Stimulated activated CD8-positive, alpha-beta memory T cell treated with anti-CD3 and anti-CD28 coated beads, Interleukin-15, amount 100 ng/mL, for 48 hours (primary cell): ENCODE results near the gene MAML2.

Source experiments
- DNase-seq, 2 donors: peaks; one replicate each; pipeline ENCODE4 v3.0.0-alpha.2; 2020; ENCODE audit warnings: low read depth in 2 of 2

The MAML2 gene

DNA sequence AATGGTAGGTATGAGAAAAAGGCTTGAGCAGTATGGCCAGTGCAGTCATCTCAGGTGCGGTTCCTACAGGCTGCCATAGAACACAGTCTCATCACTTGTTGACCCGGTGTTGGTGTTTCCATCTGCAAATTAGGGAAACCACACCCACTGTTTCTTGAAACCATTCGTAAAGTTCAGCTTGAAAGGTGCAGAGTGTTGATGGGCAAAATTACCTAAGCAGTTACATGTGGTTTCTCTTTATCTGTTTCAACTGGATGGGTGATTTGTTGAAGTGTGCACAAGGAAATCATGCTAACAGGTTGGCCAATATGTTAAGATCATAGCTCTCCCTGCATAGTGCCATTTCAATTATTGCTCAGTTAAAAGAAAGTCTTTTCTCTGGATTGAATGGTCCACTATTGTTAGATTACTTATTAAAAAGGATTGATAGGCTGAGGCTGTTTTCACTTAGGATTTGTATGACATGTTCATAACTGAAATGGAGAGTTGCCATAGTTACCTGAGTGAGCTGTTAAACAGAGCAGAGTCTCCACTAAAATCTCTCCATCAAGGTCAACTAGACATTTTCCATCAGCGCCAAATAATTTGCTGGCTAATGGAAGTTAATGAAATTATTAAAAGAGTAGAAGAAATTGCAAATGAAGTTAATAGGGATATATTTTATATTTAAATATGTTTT, 215.9 kb downstream of the MAML2 start:
- no peak for DNase-seq

DNA sequence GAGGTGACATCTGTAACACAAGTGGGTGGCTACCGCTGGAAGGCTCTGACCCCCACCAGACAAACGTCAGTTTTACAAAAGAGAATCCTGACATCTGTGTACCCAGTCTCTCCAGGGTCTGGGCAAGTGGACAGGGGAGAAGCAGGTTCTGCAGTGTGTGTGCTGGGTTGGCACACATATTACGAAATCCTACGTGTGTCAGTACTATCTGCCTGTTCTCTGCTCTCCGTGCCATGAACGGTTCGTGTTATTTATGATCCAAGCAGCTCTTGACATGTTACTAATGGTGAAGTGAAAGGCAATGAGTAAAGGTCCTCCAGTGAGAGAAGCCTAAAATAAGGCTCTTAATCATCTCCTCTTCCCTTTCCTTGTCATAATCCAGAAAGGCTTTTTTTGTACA, 217.6 kb downstream of the MAML2 start:
- DNase-seq: no peak

DNA sequence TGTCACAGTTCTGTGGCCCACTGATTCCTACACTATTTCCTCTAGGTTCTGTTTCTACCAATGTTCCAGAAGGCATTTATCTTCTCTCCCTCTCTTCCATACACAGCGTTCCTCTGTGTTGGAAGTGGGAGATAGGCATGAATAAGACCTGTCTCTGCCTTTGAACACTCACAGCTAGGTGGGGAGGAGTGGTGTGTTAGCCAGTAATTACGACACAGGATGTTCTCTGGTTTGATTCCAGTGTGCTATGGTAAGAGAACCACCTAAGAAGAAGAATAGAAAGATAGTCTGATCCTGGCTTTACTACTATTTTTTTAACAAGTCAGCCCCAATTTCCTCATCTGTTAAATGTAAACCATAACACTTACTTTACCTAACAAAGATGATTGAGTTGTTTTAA, 218.8 kb downstream of the MAML2 start:
- no peak for DNase-seq

DNA sequence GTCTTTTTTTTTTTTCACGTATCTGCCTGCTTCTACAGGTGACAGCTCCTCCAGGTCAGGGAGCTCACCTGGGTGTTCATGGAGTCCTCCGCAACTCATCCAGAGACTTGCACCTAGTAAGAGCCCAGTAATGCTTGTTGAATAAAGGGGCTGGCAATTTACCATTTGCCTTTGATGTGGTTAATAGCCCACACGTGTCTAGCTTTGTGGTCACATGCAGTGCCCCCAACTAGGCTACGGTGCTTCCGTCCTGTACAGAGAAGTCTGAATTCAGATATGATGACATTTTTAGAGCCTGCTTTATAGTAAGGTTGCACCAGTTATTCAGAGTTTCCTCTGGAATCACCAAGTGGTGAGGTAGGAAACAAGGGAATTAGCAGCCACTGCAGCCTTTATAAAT, 219.7 kb downstream of the MAML2 start:
- no peak for DNase-seq

DNA sequence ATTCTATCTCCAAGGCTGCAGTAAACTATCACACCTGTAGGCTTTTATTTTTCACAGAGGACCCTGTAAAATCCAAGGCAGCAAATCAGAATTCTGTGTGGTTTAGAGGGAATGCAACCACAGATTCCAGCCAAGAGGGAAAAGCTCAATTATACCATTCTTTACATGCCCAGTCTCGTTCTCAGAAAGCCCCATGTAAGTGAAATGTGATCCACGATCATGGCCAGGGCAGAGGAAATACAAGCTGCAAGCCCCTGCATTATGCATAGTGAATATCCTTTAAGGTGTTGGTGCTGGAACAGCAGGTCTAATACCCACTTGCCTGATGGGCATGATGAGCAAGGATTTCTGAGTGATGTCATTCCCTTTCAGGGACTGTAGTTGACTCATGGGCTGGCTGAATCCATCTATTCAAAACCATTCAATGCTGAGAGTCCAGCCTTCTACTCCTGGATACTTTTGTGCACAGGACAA, 220.4 kb downstream of the MAML2 start:
- DNase-seq: no peak

DNA sequence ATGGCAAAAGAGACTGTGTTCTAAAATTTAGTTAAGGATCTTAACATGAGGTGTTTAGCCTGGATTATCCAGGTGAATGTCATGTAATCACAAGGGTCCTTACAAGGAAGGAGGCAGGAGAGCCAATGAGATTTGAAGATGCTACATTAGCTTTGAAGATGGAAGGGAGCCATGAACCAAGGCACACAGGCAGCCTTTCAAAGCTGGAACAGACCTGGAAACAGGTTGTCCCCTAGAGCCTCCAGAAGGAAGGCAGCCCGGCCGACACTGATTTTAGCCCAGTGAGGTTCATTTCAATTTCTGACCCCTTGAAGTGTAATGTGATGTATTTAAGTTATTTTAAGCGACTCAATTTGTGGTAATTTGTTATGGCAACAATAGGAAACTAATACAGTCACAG, 223.8 kb downstream of the MAML2 start:
- no peak for DNase-seq

DNA sequence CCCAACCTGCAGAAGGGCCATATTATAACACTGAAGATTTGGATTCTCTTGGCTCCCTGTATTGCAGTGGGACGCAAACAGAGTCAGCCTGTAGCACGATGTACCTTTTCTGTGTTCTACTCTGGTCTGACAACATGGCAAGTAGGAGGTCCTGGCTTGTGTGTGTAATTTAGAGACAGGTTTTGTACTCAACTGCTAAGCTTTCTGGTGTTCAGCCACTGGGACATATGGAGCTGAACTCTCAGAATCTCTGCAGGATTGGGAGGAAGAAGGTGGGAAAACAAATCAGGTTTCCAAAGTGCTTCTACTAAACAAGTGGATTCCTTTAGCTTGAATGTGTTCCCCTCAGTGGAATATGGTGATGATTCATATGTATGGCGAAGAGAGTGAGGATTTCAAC, 226.6 kb downstream of the MAML2 start:
- no peak for DNase-seq

DNA sequence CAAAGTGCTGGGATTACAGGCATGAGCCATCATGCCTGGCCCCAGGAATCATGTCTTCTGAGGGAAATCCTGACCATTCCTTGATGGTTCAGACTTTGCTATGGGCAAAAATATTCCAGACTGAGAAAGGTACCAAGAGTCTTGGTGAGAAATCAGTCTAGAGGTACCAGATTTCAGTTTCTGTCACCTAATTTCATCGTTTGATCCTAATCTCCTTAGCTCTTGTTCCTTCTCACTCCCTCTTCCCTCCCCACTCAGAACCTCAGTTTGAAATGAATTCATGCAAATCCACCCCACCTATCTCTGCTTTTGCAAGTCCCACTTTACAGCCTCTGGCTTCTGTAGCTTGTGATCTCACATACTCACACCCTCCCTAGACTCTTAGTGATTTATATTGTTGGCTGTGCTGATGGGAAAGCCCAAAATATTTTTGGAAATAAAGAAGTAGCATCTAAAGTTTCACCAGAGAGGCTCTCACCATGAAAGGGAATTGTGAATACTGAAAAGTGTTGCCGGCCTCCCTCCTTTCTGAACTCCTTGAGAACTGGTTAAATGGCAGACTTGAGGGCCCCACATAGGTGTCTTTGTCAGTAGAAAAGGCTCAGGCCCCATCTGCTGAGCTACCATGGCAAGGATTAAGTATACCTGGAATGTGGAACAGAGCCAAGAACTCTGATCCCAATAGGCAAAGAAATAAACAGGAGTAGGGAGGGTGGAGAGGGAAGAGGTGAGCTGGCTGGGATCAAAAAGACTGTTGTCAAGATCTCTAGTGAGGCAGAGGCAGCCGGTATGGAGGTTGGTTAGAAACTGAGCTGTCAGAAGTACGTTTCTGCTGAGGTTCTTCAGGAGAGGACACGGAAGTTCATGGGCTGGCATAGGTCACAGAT, 228.6 kb downstream of the MAML2 start:
- DNase-seq: no peak

DNA sequence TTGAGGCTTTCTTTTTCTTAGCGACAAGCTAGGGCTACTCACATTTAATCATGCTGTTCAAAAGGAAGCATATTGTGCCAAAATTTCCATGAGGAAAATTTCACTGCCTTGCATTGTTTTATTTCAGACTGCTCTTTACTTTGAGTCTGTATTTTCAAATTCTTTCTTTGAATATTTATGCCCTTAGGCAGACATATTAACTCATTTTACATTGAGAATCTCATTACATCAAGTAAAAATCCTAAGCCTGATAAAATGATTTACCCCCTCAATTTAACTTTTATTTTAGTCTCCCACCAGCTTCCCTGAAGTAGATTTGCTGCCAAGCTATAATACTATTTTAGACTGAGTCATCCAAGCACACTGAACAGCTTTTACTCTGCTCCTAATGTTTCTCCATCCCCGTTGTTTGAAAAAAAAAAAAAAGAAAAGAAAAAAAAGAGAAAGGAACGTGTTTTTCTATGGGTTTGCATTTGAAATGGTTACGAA, 229.8 kb downstream of the MAML2 start:
- no peak for DNase-seq

DNA sequence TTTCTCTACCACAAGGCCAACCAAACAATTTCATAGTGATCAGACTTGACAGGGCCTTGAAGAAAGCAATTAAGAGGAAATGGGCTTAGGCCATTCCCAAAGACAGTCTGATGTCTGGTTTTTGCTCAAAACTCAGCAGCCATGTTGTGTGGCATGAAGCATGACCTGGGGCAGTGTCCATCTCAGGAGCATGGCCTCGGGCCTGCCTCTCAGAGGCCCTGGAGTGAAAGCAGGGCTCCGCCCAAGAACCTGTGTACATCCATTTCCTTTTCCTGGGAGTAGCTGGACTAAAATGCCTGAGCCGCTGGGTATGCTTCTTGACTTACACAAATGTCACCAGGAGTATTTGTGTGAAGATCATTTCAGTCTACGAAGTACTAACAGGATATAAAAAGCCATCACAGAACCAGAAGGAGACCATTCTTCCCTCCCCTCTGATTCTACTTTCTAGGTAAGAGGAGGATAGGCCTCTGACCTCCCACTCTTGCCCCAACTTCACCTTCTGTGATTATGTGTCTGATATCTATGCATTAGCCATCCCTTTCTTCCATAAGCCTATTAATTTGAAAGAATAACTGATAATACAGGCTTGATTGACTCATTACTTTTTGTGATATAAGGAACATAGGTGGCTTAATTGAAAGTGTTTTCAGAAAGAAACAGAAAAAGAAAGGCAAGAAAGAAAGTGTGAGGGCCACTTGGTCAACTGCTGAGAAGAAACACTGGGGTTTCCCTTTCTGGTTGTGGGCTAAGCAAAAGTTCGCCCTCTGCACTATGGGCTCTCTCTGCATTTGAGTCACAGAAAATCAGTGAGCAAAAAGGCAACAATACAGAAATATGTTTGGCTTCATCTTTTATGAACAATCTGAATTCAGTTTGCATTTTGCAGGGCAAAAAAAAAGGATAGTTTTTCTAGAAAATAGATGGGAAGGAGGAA, 230.5 kb downstream of the MAML2 start:
- DNase-seq: peak; percentile 24 to 26

DNA sequence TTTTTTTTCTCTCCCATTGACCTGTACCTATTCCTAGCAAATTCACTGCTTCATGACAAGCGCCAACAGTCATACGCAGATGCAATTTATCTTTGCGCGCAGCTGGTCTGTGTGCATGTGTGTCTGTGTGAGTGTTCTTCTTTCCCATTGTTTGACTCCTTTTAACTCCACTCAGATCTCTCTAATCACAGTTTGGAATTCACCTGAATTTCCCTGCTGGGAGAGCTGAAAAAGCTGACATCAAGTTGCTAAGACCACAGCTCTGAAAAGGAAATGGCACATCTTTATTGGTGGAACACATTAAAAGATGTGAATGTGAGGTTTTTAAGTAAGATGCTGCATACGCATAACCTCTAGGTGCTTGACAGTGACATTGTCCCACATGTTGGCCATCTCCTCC, 231.7 kb downstream of the MAML2 start:
- no peak for DNase-seq

DNA sequence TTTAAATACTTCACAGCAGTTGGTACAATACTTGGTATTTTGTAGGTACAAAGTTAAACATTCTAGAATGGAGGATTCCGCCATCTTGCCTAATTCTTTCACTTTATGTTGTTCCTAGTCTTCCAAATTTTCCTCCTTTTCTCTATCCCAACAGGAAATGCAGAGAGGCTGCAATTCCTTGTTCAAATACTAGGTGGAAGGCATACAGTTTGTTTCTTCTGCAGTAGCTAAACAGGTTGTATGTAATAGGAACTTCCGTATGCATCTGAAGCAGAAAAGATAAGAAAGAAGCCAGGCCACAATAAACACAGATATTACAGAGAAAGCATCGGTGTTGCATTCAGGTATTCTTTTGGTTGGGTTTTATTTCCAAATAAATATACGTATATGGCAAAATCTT, 232.7 kb downstream of the MAML2 start:
- DNase-seq: no peak

DNA sequence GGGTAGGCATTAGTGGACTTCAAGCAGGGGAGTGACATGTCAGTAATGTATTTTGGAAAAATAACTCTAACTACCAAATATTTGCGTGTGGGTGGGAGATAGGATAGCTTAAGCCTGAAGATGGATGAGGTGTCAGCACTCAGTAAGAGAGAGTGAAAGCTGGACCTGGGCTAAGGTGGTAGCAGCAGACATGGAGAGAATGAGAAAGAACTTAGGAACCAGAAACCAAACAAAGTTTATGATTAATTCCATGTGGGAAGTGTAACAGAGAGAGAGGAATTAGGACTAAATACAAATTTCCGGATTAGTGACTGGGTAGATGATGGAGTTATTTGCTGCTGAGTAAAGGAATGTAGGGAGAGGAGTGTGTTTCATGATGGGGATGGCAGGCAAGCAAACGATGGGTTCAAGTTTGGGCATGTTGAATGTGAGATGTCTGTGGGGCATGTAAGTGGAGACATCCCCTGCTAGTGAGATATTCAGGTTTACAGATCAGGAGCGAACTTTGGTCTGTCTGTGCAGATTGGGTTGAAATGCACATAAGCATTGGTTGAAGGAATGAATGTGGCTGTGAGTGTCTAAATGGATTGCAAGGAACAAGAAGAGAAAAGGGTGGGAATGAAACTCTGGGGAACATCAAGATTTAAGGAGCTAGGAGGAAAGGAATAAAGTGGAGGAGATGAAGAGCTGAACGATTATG, 233.5 kb downstream of the MAML2 start:
- DNase-seq: no peak

DNA sequence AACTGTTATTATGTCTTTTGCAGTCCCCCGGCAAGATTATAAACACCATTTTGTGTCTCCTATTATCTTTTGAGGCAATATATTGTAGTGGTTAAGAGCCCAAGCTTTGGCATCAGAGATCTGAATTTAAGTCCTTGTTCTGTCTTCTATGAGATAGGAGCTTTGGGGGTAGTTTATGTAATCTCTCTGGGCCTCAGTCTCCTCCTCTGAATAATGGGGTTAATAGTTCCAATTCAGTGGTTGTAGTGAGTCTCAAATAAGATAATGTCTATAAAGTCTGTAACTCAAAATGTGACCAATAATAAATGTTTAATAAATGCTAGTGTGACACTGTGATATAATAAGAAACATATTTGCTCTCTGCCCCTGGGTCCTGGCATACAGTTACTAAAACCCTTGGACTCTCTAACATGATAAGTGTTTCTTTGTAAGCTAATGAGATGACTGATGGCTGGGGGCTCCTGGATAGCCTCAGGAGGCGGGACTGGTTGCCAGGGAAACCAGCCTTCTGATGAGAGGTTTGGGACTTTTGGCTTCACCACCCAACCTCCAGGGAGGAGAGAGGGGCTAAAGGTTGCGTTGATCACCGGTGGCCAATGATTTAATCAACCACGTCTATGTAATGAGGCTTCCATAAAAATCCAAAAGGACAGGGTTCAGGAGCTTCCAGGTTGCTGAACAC, 235.7 kb downstream of the MAML2 start:
- no peak for DNase-seq

DNA sequence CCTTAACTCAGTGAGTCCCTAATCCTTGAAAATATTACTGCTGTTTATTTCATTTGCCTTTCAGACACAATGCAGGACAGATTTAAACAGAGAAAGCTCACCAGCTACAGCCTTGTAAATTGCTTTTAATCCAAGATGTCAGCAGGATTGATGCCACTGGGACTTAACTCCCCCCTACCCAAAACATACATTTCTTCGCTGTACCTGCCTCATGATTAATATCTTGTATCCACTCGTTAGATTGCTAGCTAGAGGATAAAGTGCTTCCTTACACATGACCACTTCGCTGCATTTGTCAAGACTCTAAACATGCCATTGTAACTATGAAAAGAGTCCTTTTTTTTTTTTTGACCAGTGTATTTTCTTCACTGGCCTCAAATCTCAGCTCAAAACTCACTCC, 236.3 kb downstream of the MAML2 start:
- DNase-seq: no peak

DNA sequence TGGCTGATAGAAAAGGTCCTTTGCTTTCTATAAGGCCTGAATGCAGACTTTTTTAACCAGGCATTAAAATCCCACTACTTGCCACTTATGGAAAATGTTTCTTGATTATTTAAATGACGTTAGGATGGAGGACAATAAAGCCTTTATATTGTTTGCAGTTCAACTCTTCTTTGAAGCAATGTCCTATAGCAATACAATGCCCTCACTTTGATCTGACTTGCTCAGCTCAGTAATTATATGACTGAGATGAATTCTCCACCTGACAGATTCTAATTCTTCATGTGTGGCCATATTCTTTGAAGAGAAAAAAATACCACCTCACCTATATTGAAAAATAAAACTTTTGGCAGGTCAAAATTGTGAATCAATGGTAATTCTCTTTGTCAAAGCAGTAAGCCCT, 237.1 kb downstream of the MAML2 start:
- DNase-seq: no peak

DNA sequence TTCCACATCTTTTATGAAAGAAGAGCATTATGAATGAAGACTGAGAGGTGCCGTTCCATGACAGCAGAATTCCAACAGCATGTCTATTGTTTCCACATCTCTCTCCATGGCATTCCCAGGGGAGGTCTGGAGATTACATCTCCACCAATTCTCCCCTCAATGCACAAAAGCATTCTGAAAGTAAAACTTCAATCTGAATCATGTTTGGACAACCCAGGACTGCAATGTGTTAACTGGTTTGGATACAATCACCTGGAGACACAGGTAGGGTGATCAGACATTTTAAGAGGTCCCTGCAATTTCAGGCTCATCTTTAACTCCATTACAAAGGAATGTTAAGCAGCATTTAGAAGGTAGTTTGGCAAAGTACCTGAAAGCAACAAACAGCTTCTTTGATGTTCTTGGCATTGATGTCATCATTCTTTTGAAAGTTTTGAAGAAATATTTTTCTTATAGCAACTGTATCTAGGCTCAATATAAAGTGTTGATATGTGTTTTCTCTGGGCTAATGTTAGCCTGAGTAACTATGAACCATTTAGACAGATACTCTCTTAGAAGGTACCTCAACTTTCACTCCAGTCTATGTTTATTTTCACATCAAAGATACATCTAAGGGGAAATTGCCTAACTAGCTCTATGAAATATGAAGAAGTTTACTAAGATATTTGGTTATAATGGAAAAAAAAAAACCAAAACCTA, 237.6 kb downstream of the MAML2 start:
- no peak for DNase-seq

DNA sequence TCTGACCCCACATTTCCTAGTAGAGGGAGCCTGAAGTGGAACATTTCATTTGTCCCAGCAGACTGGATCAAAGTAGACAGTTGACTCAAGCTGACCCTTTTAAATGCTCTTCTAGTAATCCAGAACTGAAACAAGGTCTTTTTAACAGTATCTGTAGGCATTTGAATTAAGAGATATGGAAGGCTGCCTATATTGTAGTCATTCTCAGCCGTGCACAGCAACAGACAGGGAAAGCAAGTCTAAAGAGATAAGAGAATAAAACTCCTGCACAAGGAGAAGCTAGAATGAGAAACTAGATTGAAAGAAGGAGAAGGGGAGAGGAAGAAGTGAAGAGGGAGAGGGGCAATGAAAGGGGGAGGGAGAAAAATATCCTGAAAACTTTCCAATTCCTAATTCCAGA, 238.5 kb downstream of the MAML2 start:
- DNase-seq: no peak

DNA sequence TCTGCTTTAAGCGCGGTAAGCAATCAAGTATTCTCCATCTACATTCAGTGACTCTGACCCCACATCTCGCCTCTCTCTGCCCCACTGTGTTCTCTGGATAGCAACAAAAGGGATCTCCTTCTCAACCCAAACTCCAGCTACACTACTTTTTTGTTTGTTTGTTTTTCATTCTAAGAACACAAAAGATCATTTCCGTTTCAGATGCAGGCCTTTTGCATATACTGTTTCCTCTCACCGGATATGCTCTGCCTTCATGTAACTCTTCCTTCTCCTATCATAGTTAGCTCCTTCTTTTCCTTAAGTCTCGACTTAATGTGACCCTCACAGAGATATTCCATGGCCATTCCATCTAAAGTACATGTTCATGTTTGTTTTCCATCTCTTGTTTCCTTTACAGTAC, 239.3 kb downstream of the MAML2 start:
- no peak for DNase-seq

DNA sequence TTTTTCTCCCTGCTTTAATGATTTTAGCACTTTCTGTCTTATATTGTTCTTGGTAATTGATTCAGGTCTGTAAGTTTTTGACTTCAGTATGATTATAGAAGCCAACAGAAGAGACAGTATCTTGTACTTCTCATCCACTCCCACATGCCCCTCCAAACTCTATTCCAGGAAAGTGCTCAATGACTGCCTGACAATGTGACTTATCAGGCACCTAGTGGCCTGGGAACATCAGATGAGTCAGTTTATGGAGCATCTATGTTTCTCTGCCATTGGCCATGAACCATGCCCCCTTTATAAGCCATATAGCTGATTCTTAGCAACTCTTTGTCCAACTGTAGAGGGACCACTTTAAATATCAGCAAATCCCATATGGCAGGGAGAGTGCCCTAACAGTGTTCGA, 239.9 kb downstream of the MAML2 start:
- no peak for DNase-seq
